ENCODE measurements around the gene LIPH. TPM values are rescaled to one million over a fixed set of nuclear protein-coding genes. Genes with fewer than 3 reads are reported as not detected.

Gene LIPH
- total and polyA plus RNA-seq, 10 of the 15 experiments (the other 5 are each of a cell fraction or from before 2014, with no cell fraction given), result 2.2 to 11.1 (median 5.4) TPM

GRCh38 chr3:185552358-185552877, at the start of gene LIPH (continued):
- TF ChIP-seq EED (IDR thresholded peaks at IDR 0.05; ENCODE audit: low read depth) (peak; percentile 77), ATF7 (IDR thresholded peaks at IDR 0.05; ENCODE audit: low read depth) (peak; percentile 75), POLR2AphosphoS5 (IDR thresholded peaks at IDR 0.05; ENCODE audit: low read length) (peak; percentile 63), BACH1 (IDR thresholded peaks at IDR 0.05; ENCODE audit: borderline replicate concordance) (no peak), FOXK2 (IDR thresholded peaks at IDR 0.05) (no peak), RAD51 (IDR thresholded peaks at IDR 0.05) (no peak), SMAD1 (IDR thresholded peaks at IDR 0.05; ENCODE audit: low read depth, partially characterized antibody) (no peak), MEF2B (IDR thresholded peaks at IDR 0.05; ENCODE audit: partially characterized antibody, poor library complexity, severe bottlenecking) (peak; percentile 96), JUND (IDR thresholded peaks at IDR 0.05; ENCODE audit: low read depth, low read length) (no peak), IKZF1 (conservative IDR thresholded peaks at IDR 0.05) (peak; percentile 78), TARDBP (IDR thresholded peaks at IDR 0.05; ENCODE audit: borderline replicate concordance) (no peak), NR2F1 (conservative IDR thresholded peaks at IDR 0.05) (no peak), IRF4 (IDR thresholded peaks at IDR 0.05; ENCODE audit: low read depth, low read length) (no peak), RUNX3 (IDR thresholded peaks at IDR 0.05; ENCODE audit: low read length) (peak; percentile 60; the same call in 1 of the 2 replicates), REST (IDR thresholded peaks at IDR 0.05; ENCODE audit: low read depth, low read length) (no peak), RBBP5 (conservative IDR thresholded peaks at IDR 0.05) (no peak)
- TF ChIP-seq, protein P1, sequence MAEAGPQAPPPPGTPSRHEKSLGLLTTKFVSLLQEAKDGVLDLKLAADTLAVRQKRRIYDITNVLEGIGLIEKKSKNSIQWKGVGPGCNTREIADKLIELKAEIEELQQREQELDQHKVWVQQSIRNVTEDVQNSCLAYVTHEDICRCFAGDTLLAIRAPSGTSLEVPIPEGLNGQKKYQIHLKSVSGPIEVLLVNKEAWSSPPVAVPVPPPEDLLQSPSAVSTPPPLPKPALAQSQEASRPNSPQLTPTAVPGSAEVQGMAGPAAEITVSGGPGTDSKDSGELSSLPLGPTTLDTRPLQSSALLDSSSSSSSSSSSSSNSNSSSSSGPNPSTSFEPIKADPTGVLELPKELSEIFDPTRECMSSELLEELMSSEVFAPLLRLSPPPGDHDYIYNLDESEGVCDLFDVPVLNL (IDR thresholded peaks at IDR 0.05; ENCODE audit: low read depth, low read length), result no peak
- TF ChIP-seq, protein P2, sequence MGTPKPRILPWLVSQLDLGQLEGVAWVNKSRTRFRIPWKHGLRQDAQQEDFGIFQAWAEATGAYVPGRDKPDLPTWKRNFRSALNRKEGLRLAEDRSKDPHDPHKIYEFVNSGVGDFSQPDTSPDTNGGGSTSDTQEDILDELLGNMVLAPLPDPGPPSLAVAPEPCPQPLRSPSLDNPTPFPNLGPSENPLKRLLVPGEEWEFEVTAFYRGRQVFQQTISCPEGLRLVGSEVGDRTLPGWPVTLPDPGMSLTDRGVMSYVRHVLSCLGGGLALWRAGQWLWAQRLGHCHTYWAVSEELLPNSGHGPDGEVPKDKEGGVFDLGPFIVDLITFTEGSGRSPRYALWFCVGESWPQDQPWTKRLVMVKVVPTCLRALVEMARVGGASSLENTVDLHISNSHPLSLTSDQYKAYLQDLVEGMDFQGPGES (IDR thresholded peaks at IDR 0.05), result no peak
- TF ChIP-seq, protein P3, sequence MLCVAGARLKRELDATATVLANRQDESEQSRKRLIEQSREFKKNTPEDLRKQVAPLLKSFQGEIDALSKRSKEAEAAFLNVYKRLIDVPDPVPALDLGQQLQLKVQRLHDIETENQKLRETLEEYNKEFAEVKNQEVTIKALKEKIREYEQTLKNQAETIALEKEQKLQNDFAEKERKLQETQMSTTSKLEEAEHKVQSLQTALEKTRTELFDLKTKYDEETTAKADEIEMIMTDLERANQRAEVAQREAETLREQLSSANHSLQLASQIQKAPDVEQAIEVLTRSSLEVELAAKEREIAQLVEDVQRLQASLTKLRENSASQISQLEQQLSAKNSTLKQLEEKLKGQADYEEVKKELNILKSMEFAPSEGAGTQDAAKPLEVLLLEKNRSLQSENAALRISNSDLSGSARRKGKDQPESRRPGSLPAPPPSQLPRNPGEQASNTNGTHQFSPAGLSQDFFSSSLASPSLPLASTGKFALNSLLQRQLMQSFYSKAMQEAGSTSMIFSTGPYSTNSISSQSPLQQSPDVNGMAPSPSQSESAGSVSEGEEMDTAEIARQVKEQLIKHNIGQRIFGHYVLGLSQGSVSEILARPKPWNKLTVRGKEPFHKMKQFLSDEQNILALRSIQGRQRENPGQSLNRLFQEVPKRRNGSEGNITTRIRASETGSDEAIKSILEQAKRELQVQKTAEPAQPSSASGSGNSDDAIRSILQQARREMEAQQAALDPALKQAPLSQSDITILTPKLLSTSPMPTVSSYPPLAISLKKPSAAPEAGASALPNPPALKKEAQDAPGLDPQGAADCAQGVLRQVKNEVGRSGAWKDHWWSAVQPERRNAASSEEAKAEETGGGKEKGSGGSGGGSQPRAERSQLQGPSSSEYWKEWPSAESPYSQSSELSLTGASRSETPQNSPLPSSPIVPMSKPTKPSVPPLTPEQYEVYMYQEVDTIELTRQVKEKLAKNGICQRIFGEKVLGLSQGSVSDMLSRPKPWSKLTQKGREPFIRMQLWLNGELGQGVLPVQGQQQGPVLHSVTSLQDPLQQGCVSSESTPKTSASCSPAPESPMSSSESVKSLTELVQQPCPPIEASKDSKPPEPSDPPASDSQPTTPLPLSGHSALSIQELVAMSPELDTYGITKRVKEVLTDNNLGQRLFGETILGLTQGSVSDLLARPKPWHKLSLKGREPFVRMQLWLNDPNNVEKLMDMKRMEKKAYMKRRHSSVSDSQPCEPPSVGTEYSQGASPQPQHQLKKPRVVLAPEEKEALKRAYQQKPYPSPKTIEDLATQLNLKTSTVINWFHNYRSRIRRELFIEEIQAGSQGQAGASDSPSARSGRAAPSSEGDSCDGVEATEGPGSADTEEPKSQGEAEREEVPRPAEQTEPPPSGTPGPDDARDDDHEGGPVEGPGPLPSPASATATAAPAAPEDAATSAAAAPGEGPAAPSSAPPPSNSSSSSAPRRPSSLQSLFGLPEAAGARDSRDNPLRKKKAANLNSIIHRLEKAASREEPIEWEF (IDR thresholded peaks at IDR 0.05; ENCODE audit: insufficient replicate concordance, low read depth, low read length), result peak; percentile 71

Data from GM12878 (cell line).